ENCODE results near the gene ZNF512. TPM values are rescaled to one million over a fixed set of nuclear protein-coding genes. Genes with fewer than 3 reads are reported as not detected.

The ZNF512 gene
- total RNA-seq, 1 experiment from 2014 or later = 61.3 TPM

DNA sequence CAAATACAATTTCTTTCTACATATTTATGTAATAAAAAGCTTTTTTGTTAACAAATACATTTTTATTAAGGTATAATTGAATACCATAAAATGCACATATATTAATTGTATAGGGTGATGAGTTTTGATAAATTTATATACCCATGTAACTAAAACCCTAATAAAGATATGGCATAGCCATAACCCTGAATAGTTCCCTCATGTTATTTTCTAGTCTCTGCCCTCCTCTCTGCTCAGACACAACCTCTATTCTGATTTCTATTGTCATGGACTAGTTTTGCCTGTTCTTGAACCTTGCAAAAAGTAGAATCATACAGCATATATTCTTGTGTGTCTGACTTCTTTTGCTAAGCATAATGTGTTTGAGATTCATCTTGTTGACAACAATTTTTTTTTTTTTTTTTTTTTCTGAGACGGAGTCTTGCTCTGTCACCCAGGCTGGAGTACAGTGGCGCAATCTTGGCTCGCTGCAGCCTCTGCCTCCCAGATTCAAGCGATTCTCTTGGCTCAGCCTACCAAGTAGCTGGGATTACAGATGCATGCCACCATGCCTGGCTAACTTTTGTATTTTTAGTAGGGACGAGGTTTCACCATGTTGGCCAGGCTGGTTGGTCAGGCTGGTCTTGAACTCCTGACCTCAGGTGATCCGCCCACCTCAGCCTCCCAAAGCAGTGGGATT lies 38.6 kb upstream of the ZNF512 start:
- H3K27ac ChIP-seq (ENCODE audit: low read depth, low read length, poor library complexity, severe bottlenecking) = no peak overlapping the region
- no peaks in the 10 kb centered on the region for H3K36me3 ChIP-seq (ENCODE audit: insufficient read depth, low read length, poor library complexity, severe bottlenecking)
- H3K9me3 ChIP-seq (ENCODE audit: low read depth, low read length, poor library complexity, severe bottlenecking) = no peaks in the 10 kb centered on the region
- H3K4me1 ChIP-seq (ENCODE audit: insufficient read depth, low read length, poor library complexity, severe bottlenecking) = no peaks in the 10 kb centered on the region
- BruUV-seq (replicated peaks) = no TSS peak
- intact Hi-C loops (cut with micrococcal nuclease; ENCODE audit: unreplicated experiment) = no loop called here
- ChIA-PET POLR2A (ENCODE audit: low non-redundant PET) (no interaction called here), CTCF (no interaction called here)
- no peak for DNase-seq (ENCODE audit: low spot score)
- H3K4me3 ChIP-seq (ENCODE audit: low read depth, low read length, poor library complexity, severe bottlenecking) = no peak overlapping the region
- TF ChIP-seq EZH2 (IDR thresholded peaks at IDR 0.05; ENCODE audit: borderline replicate concordance, low read depth, low read length, poor library complexity, severe bottlenecking) = no peak
- TF ChIP-seq, protein P1, sequence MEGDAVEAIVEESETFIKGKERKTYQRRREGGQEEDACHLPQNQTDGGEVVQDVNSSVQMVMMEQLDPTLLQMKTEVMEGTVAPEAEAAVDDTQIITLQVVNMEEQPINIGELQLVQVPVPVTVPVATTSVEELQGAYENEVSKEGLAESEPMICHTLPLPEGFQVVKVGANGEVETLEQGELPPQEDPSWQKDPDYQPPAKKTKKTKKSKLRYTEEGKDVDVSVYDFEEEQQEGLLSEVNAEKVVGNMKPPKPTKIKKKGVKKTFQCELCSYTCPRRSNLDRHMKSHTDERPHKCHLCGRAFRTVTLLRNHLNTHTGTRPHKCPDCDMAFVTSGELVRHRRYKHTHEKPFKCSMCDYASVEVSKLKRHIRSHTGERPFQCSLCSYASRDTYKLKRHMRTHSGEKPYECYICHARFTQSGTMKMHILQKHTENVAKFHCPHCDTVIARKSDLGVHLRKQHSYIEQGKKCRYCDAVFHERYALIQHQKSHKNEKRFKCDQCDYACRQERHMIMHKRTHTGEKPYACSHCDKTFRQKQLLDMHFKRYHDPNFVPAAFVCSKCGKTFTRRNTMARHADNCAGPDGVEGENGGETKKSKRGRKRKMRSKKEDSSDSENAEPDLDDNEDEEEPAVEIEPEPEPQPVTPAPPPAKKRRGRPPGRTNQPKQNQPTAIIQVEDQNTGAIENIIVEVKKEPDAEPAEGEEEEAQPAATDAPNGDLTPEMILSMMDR (conservative IDR thresholded peaks at IDR 0.05; ENCODE audit: low read depth, low read length) = no peak
- H3K27me3 ChIP-seq (replicated peaks; ENCODE audit: insufficient read depth, low read depth, low read length, poor library complexity) = no peaks in the 10 kb centered on the region

DNA sequence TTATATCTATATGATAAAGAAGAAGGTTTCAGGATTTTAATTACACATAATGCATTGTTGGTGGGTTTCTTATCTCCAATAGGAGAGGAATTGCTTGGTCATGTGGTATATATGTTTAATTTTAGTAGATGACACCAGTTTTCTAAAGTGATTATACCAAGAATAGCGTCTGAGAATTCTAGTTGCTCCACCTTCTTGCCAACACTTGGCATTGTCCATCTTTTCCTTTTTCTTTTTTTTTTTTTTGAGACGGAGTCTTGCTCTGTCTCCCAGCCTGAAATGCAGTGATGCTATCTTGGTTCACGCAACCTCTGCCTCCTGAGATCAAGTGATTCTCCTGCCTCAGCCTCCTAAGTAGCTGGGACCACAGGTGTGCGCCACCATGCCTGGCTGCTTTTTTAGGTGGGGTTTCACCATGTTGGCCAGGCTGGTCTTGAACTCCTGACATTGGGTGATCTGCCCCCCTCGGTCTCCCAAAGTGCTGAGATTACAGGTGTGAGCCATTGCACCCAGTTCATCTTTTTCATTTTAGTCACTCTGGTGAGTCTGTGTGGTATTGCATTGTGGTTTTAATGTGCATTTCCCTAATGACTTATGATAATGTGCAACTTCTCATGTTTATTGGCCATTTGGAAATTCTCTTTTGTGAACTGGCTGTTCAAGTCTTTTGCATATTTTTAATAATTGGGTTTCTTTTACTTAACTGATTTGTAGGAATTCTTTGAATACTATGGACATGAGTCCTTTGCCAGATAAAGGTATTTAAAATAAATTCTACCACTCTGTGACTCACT lies 37.3 kb upstream of the ZNF512 start:
- TF ChIP-seq, protein P1 (conservative IDR thresholded peaks at IDR 0.05; ENCODE audit: low read depth, low read length) = no peak
- no peak for TF ChIP-seq EZH2 (IDR thresholded peaks at IDR 0.05; ENCODE audit: borderline replicate concordance, low read depth, low read length, poor library complexity, severe bottlenecking)
- CTCF ChIA-PET = no interaction called here
- Histone ChIP-seq H3K9me3 (ENCODE audit: low read depth, low read length, poor library complexity, severe bottlenecking) (no peaks in the 10 kb centered on the region), H3K27me3 (replicated peaks; ENCODE audit: insufficient read depth, low read depth, low read length, poor library complexity) (no peaks in the 10 kb centered on the region), H3K4me3 (ENCODE audit: low read depth, low read length, poor library complexity, severe bottlenecking) (no peak overlapping the region), H3K27ac (ENCODE audit: low read depth, low read length, poor library complexity, severe bottlenecking) (no peak overlapping the region), H3K36me3 (ENCODE audit: insufficient read depth, low read length, poor library complexity, severe bottlenecking) (no peaks in the 10 kb centered on the region), H3K4me1 (ENCODE audit: insufficient read depth, low read length, poor library complexity, severe bottlenecking) (no peaks in the 10 kb centered on the region)
- POLR2A ChIA-PET (ENCODE audit: low non-redundant PET) = no interaction called here
- BruUV-seq (replicated peaks) = no TSS peak
- DNase-seq (ENCODE audit: low spot score) = no peak
- intact Hi-C loops (cut with micrococcal nuclease; ENCODE audit: unreplicated experiment) = no loop called here

DNA sequence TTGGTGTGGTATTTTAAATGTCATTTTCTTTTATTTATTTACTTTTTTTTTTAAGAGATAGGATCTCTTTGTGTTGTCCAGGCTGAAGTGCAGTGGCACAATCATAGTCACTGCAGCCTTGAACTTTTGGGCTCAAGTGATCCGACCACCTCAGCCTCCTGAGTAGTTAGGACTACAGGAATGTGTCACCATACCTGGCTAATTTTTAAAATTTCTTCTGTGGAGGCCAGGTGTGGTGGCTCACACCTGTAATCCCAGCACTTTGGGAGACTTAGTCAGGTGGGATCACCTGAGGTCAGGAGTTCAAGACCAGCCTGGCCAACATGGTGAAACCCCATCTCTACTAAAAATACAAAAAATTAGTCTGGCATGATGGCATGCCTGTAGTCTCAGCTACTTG lies 33.5 kb upstream of the ZNF512 start:
- TF ChIP-seq EZH2 (IDR thresholded peaks at IDR 0.05; ENCODE audit: borderline replicate concordance, low read depth, low read length, poor library complexity, severe bottlenecking) = no peak
- TF ChIP-seq, protein P1 (conservative IDR thresholded peaks at IDR 0.05; ENCODE audit: low read depth, low read length) = no peak
- BruUV-seq (replicated peaks) = no TSS peak
- POLR2A ChIA-PET (ENCODE audit: low non-redundant PET) = no interaction called here
- CTCF ChIA-PET = no interaction called here
- intact Hi-C loops (cut with micrococcal nuclease; ENCODE audit: unreplicated experiment) = no loop called here
- Histone ChIP-seq H3K9me3 (ENCODE audit: low read depth, low read length, poor library complexity, severe bottlenecking) (no peaks in the 10 kb centered on the region), H3K27me3 (replicated peaks; ENCODE audit: insufficient read depth, low read depth, low read length, poor library complexity) (peaks cover 20% of the 10 kb centered on the region), H3K36me3 (ENCODE audit: insufficient read depth, low read length, poor library complexity, severe bottlenecking) (no peaks in the 10 kb centered on the region), H3K27ac (ENCODE audit: low read depth, low read length, poor library complexity, severe bottlenecking) (no peak overlapping the region), H3K4me3 (ENCODE audit: low read depth, low read length, poor library complexity, severe bottlenecking) (no peak overlapping the region), H3K4me1 (ENCODE audit: insufficient read depth, low read length, poor library complexity, severe bottlenecking) (no peaks in the 10 kb centered on the region)
- no peak for DNase-seq (ENCODE audit: low spot score)

All from A673 (cell line).